Transverse colon (tissue), 4 donors: Measurements from ENCODE around the gene FUT7.

Experiments used
- POLR2A ChIP-seq: fragments of 450-650 bp; IDR thresholded peaks from one replicate; pipeline ENCODE4 v1.6.1; 2016; ENCODE audit warnings: antibody characterized with exemption, mild to moderate bottlenecking, moderate library complexity
- POLR2AphosphoS5 ChIP-seq, 3 donors: sonication (generic); formaldehyde crosslinking; IDR thresholded peaks; one replicate each; pipeline ENCODE4 v1.6.1; 2016; ENCODE audit warnings: antibody characterized with exemption in 3 of 3
- TF ChIP-seq, protein P1 (sequence below), 5 experiments: fragments of 200-600 bp in 3 of 5; fragments of 450-650 bp in 2 of 5; sonication (generic) in 3 of 5; IDR thresholded peaks; 1 replicate in 2 of 5; 2 replicates in 3 of 5; pipeline ENCODE4 v1.5.1; 2016 to 2017; ENCODE audit warnings: antibody characterized with exemption in 5 of 5, inconsistent platforms in 3 of 5, mild to moderate bottlenecking in 2 of 5, moderate library complexity in 1 of 5

DNA sequence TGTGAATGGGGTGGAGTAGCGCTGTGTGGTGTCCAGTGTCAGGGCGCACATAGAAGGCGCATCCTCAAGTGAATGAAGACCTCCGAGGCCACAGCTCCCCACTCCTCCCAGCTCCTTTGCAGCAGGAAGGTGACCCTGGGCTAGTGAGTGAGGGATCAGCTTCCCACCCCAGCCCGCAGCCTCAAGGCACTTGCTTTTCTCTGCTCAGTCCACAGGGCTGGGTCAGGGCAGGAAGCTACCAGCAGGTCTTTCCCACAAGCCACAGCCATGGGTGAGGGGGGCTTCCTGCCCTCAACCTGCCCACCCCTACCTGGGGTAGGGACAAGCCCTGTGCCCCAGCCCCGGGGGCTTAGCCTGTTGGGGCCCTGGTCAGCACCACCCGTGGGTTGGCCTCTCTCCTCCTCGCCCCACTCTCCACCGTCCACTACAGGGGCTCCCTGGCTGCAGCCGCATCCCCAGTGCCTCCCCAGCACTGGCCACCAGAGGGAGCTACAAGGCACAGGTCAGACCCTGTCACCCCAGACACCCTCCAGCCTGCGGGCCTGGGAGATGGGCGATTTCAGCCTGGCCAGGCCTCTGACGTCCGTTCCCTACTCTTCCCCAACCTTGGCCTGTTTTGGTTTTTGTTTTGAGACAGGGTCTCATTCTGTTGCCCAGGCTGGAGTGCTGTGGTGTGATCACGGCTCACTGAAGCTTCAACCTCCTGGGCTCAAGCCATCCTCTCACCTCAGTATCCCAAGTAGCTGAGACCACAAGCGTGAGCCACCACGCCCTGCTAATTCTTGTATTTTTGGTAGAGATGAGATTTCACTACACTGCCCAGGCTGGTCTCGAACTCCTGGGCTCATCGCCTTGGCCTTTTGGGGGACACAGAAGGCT lies 2.6 kb downstream of the FUT7 start:
- TF ChIP-seq POLR2AphosphoS5 (IDR thresholded peaks at IDR 0.05) (no peak), POLR2A (no peak)
- TF ChIP-seq, protein P1, sequence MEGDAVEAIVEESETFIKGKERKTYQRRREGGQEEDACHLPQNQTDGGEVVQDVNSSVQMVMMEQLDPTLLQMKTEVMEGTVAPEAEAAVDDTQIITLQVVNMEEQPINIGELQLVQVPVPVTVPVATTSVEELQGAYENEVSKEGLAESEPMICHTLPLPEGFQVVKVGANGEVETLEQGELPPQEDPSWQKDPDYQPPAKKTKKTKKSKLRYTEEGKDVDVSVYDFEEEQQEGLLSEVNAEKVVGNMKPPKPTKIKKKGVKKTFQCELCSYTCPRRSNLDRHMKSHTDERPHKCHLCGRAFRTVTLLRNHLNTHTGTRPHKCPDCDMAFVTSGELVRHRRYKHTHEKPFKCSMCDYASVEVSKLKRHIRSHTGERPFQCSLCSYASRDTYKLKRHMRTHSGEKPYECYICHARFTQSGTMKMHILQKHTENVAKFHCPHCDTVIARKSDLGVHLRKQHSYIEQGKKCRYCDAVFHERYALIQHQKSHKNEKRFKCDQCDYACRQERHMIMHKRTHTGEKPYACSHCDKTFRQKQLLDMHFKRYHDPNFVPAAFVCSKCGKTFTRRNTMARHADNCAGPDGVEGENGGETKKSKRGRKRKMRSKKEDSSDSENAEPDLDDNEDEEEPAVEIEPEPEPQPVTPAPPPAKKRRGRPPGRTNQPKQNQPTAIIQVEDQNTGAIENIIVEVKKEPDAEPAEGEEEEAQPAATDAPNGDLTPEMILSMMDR (IDR thresholded peaks at IDR 0.05): peak; percentile 86 to 95 (median 93)
